Astrocyte (in vitro differentiated cells and primary cell): ENCODE measurements around the gene MX2. TPM values are rescaled to one million over a fixed set of nuclear protein-coding genes. Genes with fewer than 3 reads are reported as not detected.

Experiments used
- DNase-seq: peaks from one replicate; pipeline ENCODE4 v3.0.0-alpha.2; 2010; ENCODE audit warnings: low read depth
- FAIRE-seq: peaks from 2 replicates; lab custom pipeline; 2011; peaks lifted over from hg19 to GRCh38; lab: Jason Lieb, UNC
- H2AFZ ChIP-seq: 2 replicates; pipeline ENCODE4 v1.6.0; 2012; ENCODE audit warnings: low read depth, low read length, inconsistent platforms
- H3K27ac ChIP-seq: 2 replicates; pipeline ENCODE4 v1.5.1; 2011; ENCODE audit warnings: low read depth, low read length, inconsistent platforms
- H3K27me3 ChIP-seq: 2 replicates; pipeline ENCODE4 v1.6.0; 2011; ENCODE audit warnings: low read length, inconsistent platforms; ENCODE audit not compliant: insufficient read depth
- H3K36me3 ChIP-seq: 2 replicates; pipeline ENCODE4 v1.5.1; 2011; ENCODE audit warnings: low read length, inconsistent platforms; ENCODE audit not compliant: insufficient read depth
- H3K4me1 ChIP-seq: 2 replicates; pipeline ENCODE4 v1.5.1; 2011; ENCODE audit warnings: low read length, inconsistent platforms; ENCODE audit not compliant: insufficient read depth
- H3K4me2 ChIP-seq: 2 replicates; pipeline ENCODE4 v1.6.0; 2012; ENCODE audit warnings: low read length, inconsistent platforms
- H3K4me3 ChIP-seq: 2 replicates; pipeline ENCODE4 v1.5.1; 2011; ENCODE audit warnings: low read depth, mild to moderate bottlenecking, low read length, inconsistent platforms; ENCODE audit not compliant: insufficient read depth
- H3K79me2 ChIP-seq: 2 replicates; pipeline ENCODE4 v1.6.0; 2012; ENCODE audit warnings: mild to moderate bottlenecking, low read length, inconsistent platforms; ENCODE audit not compliant: insufficient read depth
- H3K9ac ChIP-seq: 2 replicates; pipeline ENCODE4 v1.6.0; 2012; ENCODE audit warnings: mild to moderate bottlenecking, low read length, inconsistent platforms
- H3K9me3 ChIP-seq: 2 replicates; pipeline ENCODE4 v1.5.1; 2012; ENCODE audit warnings: low read depth, mild to moderate bottlenecking, low read length, inconsistent platforms; ENCODE audit not compliant: insufficient read depth
- H4K20me1 ChIP-seq: 2 replicates; pipeline ENCODE4 v1.6.0; 2012; ENCODE audit warnings: low read length, inconsistent platforms; ENCODE audit not compliant: insufficient read depth
- H3K27ac Mint-ChIP-seq: one replicate; pipeline ENCODE4 v1.8.0; 2021; ENCODE audit warnings: mild to moderate bottlenecking, mixed read lengths; ENCODE audit not compliant: unreplicated experiment
- H3K27me3 Mint-ChIP-seq: one replicate; pipeline ENCODE4 v1.8.0; 2021; ENCODE audit warnings: low read depth, mixed read lengths; ENCODE audit not compliant: unreplicated experiment
- H3K36me3 Mint-ChIP-seq: one replicate; pipeline ENCODE4 v1.8.0; 2021; ENCODE audit warnings: low read depth, mixed read lengths; ENCODE audit not compliant: unreplicated experiment
- H3K4me1 Mint-ChIP-seq: one replicate; pipeline ENCODE4 v1.8.0; 2021; ENCODE audit warnings: low read depth, mixed read lengths; ENCODE audit not compliant: unreplicated experiment
- H3K4me3 Mint-ChIP-seq: one replicate; pipeline ENCODE4 v1.8.0; 2021; ENCODE audit warnings: mild to moderate bottlenecking, moderate library complexity, mixed read lengths; ENCODE audit not compliant: unreplicated experiment
- H3K9me3 Mint-ChIP-seq: one replicate; pipeline ENCODE4 v1.8.0; 2021; ENCODE audit warnings: mild to moderate bottlenecking, mixed read lengths; ENCODE audit not compliant: unreplicated experiment
- CTCF ChIP-seq: IDR thresholded peaks from 2 replicates; pipeline ENCODE4 v1.5.1; 2011; ENCODE audit warnings: low read depth, mild to moderate bottlenecking, inconsistent platforms, low read length, moderate library complexity; ENCODE audit not compliant: insufficient read depth
- EZH2 ChIP-seq: IDR thresholded peaks from 2 replicates; pipeline ENCODE4 v1.6.1; 2012; ENCODE audit warnings: mild to moderate bottlenecking, low read length, inconsistent platforms; ENCODE audit not compliant: insufficient read depth
- total RNA-seq: library from RNA; stranded (reverse); gene quantifications from 2 replicates; pipeline ENCODE4 v1.2.1, GENCODE V29; 2021

MX2 gene
- total RNA-seq, 1 donor from 2014 or later, result 8.6 TPM

DNA sequence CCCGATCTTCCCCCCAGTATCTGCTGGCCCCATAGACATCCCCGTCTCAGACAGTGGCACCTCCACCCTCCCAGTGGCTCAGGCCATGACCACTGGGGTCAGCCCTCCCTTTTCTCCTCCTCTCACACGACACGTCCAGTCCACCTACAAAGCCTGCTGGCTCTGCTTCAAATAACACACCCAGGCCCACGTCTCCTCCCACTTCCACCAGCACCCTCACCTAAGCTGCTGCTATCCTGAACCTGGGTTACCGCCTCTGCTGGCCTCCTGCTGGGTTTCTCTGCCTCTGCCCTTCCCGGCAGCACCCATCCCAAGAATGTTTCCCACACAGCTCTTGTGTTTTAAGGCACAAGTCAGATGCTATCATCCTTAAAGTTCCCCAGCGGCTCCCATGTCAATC is 26.0 kb downstream of the MX2 start:
- Histone ChIP-seq H3K4me2 (no peak overlapping the region), H3K27me3 (peaks cover 3% of the 10 kb centered on the region), H3K9ac (no peak overlapping the region), H3K79me2 (no peaks in the 10 kb centered on the region), H4K20me1 (no peaks in the 10 kb centered on the region), H2AFZ (no peak overlapping the region), H3K27ac (no peak overlapping the region), H3K4me1 (no peaks in the 10 kb centered on the region), H3K4me3 (no peak overlapping the region), H3K36me3 (no peaks in the 10 kb centered on the region), H3K9me3 (peaks cover 7% of the 10 kb centered on the region)
- Mint-ChIP-seq H3K27ac (no peak overlapping the region), H3K36me3 (peaks cover 18% of the 10 kb centered on the region), H3K4me1 (no peaks in the 10 kb centered on the region), H3K9me3 (peaks cover 8% of the 10 kb centered on the region), H3K27me3 (peaks cover 7% of the 10 kb centered on the region), H3K4me3 (no peak overlapping the region)
- FAIRE-seq (no peak), DNase-seq (no peak)
- no peak for TF ChIP-seq CTCF
- TF ChIP-seq EZH2, result no peak

GRCh38 chr21:41388259-41388658 is 26.4 kb downstream of the MX2 start:
- H3K36me3 Mint-ChIP-seq, result peaks cover 17% of the 10 kb centered on the region
- H3K36me3 ChIP-seq, result no peaks in the 10 kb centered on the region
- FAIRE-seq, result no peak
- H3K27ac Mint-ChIP-seq, result no peak overlapping the region
- peaks cover 3% of the 10 kb centered on the region for H3K27me3 ChIP-seq
- peaks cover 7% of the 10 kb centered on the region for H3K27me3 Mint-ChIP-seq
- no peaks in the 10 kb centered on the region for H4K20me1 ChIP-seq
- no peak overlapping the region for H3K4me3 Mint-ChIP-seq
- DNase-seq, result no peak
- no peak overlapping the region for H3K4me3 ChIP-seq
- H3K9me3 ChIP-seq, result peaks cover 7% of the 10 kb centered on the region
- no peak overlapping the region for H3K9ac ChIP-seq
- peaks cover 8% of the 10 kb centered on the region for H3K9me3 Mint-ChIP-seq
- H3K4me1 Mint-ChIP-seq, result no peaks in the 10 kb centered on the region
- H3K27ac ChIP-seq, result no peak overlapping the region
- no peaks in the 10 kb centered on the region for H3K4me1 ChIP-seq
- no peak overlapping the region for H3K4me2 ChIP-seq
- no peaks in the 10 kb centered on the region for H3K79me2 ChIP-seq
- TF ChIP-seq CTCF, result no peak
- no peak for TF ChIP-seq EZH2
- H2AFZ ChIP-seq, result no peak overlapping the region

GRCh38 chr21:41390043-41390639 is 28.3 kb downstream of the MX2 start:
- Histone ChIP-seq H2AFZ (no peak overlapping the region), H3K4me3 (no peak overlapping the region), H3K36me3 (no peaks in the 10 kb centered on the region), H3K9ac (no peak overlapping the region), H3K27ac (no peak overlapping the region), H3K27me3 (peaks cover 3% of the 10 kb centered on the region), H4K20me1 (no peaks in the 10 kb centered on the region), H3K4me1 (no peaks in the 10 kb centered on the region), H3K79me2 (no peaks in the 10 kb centered on the region), H3K9me3 (peaks cover 7% of the 10 kb centered on the region), H3K4me2 (no peak overlapping the region)
- FAIRE-seq (no peak), DNase-seq (no peak)
- Mint-ChIP-seq H3K27ac (no peak overlapping the region), H3K36me3 (peaks cover 23% of the 10 kb centered on the region), H3K4me3 (no peak overlapping the region), H3K4me1 (no peaks in the 10 kb centered on the region), H3K9me3 (peaks cover 8% of the 10 kb centered on the region), H3K27me3 (peaks cover 18% of the 10 kb centered on the region)
- TF ChIP-seq CTCF (no peak), EZH2 (no peak)
